GM19035 (cell line): Measurements from ENCODE around the gene YAP1.

ENCODE experiments used
- ATAC-seq: cut with Tn5 transposase; IDR thresholded peaks from one replicate; pipeline ENCODE4 v1.9.1; 2021; ENCODE audit not compliant: unreplicated experiment

YAP1 gene

GRCh38 chr11:102116453-102117205 lies 6.4 kb downstream of the YAP1 start:
- ATAC-seq: no peak

- no peak for ATAC-seq
These were observed 7.3 kb downstream of the YAP1 start for GRCh38 chr11:102117472-102118113.

- no peak for ATAC-seq
These were observed 8.7 kb downstream of the YAP1 start for GRCh38 chr11:102118937-102119336.

GRCh38 chr11:102119997-102120396 lies 9.8 kb downstream of the YAP1 start:
- no peak for ATAC-seq

- ATAC-seq: no peak
These were observed 10.3 kb downstream of the YAP1 start for GRCh38 chr11:102120437-102120973.

DNA sequence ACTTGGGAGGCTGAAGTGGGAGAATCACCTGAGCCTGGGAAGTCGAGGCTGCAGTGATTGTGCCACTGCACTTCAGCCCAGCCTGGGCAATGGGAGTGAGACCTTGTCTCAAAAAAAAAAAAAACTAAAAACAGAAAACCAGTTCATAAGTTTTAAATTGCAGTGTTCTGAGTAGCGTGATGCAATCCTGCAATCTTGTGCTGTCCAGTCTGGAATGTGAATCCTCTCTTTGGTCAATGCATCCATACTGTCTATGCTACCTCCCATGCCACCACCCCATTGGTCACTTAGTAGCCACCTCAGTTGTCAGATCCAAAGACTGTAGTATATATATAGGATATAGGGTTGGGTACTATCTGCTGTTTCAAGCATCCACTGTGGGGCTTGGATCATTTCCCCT lies 11.1 kb downstream of the YAP1 start:
- ATAC-seq: no peak

GRCh38 chr11:102134597-102134996 lies 24.4 kb downstream of the YAP1 start:
- no peak for ATAC-seq

DNA sequence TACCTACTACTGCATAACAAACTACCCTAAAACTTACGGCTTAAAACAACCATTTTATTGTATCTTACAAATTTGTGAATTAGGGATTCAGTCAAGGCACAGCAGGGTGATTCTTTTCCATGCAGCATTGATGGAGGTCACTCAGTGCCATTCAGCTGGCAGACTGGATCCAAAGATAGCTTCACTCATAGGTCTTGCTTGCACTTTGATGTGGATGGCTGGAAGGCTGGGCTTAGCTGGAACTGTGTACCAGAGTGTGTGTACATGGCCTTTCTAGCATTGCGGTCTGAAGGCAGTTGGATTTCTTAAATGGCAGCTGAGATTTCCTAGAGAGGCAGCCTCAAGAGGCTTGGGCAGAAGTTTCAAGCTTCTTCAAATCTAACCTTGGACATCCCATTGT lies 25.0 kb downstream of the YAP1 start:
- ATAC-seq: no peak

- no peak for ATAC-seq
These were observed 28.0 kb downstream of the YAP1 start for GRCh38 chr11:102138223-102138622.

GRCh38 chr11:102138670-102139069 lies 28.4 kb downstream of the YAP1 start:
- ATAC-seq: no peak

DNA sequence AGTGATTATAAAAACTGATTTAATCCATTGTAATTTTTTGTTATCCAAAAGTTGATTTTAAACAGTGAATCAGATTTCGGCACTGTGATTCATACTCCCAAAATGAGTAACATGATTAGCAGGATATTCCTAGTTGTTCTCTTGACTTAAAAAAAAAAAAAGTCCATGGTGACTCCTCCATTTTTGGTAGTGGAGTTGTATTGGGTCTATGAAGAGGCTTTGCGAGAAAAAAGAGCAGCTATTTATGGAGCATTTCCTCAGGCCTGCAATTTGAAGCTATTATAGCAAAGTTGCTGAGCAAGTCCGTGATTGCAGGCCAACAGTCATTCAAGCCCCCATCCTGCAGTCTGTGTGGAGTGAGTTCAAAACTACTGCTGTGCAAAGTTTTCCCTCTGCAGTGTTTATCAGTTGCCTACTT lies 28.8 kb downstream of the YAP1 start:
- ATAC-seq: no peak

- no peak for ATAC-seq
These were observed 32.1 kb downstream of the YAP1 start for GRCh38 chr11:102142333-102142732.

GRCh38 chr11:102143867-102144266 lies 33.6 kb downstream of the YAP1 start:
- ATAC-seq: no peak

DNA sequence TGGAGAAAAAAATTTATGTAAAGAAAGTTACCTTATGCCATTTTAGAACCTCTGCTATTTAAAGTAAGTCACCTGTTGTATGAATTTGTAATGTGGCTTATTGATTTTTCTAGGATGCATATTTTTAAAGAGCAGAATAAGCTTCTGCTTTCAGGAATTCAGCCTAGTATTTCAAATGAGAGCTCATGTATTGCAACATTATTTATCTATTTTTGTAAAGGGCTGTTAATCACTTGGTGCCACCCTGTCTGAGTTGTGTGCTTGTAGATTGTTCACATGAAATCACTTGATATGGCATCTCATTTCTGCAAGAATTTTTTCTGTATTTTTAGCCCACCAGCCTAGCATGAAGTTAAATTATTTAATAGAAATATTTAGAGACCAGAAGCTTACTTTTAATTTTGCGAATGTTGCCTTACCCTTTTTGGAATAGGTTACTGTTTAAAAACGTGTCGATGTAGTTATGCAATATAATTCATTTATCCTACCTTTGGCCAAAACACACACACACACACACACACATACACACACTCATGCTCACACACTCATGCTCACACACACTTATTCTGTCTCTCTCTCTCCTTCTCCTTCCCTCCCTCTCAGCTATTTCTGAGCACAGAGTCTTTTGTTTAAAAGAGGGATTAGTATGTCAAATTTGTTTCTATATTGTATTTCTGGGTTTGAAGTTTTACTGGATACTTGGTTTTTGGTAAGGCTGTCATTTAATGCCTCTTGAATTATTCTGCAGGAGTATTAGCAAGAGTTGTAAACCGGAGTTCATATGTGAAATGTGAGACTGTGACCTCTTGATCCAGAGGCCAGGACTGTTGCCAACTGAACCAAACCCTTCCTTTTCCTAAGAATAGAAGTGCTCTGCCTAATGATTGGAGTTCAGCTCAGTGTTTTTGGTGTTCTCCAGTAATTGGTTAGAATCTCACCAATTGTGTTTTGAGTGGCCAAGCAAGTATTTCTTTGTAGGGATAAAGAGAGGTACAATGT lies 34.4 kb downstream of the YAP1 start:
- ATAC-seq: no peak

DNA sequence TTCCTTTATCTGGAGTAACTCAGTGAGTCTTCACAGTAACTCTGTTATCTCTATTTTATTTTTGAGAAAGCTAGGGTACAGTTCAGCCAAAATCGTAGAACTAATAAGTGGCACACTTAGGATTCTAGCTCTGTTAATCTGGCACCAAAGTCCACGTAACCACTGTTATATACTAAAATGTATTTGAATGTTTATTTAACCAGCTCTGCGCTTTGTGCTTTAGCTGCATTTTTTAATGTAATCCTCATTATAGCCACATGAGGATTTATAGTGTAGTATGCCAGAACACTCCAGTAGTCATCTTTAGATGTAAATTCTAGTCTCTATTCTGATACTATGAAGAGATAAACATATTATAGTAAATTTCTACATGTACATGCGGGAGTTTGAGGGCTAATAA lies 36.8 kb downstream of the YAP1 start:
- no peak for ATAC-seq

DNA sequence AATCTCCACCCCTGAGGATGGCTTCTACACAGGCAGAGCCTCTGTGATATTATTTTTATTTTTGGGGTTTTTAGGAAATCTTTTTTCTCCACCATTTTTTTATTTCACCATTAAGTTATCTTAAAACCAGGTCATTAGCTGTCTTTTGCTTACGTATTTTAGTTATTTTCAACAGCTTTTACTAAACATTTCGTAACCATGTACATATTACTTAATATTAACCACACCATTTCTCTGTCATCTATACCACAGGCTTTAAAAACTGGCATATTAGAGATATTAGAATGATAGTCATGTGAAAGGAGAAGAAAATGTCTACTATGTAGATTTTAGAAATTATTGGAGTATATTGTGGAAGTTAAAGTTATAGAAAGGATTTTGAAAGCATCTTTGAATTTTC lies 37.4 kb downstream of the YAP1 start:
- no peak for ATAC-seq

DNA sequence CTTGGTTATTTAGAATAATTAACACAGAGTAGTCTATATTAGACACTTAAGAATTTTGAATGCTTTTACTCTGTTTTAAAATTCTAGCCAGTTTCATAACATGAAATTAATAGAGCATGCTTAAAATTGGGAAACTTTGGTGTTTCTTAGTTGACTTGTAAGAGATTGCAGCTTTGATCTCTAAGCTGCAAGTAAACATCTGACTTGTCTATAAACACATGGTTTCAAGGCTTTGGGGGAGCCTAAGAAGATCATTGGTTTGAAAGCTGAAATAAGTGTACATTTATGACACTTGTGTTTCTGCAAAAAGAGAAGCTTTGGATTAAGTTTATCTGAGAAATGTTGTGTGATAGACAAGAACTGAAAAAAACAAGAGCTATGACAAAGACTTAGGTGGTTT lies 37.8 kb downstream of the YAP1 start:
- ATAC-seq: no peak

GRCh38 chr11:102151784-102152525 lies 41.7 kb downstream of the YAP1 start:
- ATAC-seq: no peak

DNA sequence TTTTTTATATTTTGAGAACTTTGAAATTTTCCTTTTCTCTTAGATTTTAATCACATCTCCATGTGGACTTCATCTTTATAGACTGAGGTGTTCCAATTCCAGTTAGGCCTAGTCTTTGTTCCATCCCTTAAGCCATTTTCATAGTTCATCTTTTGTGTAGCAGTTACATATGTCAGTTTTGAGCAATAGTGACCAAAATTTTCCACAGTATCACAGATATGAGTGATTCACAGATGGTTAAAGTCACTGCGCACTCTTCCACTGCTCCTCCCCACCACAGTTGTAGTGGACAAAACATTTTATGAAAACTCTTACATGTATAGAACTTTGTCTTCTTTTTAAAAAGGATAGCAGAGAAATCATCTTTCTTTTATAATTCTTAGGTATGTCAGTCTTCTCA lies 42.8 kb downstream of the YAP1 start:
- ATAC-seq: no peak

- no peak for ATAC-seq
These were observed 44.6 kb downstream of the YAP1 start for GRCh38 chr11:102154806-102155205.

- no peak for ATAC-seq
These were observed 45.4 kb downstream of the YAP1 start for GRCh38 chr11:102155676-102156075.
